K562 (cell line): ENCODE measurements around the gene TACR2. TPM values are rescaled to one million over a fixed set of nuclear protein-coding genes. Genes with fewer than 3 reads are reported as not detected.

Source experiments
- ATAC-seq: fragments of 200-7000 bp; cut with Tn5 transposase; 3 replicates; pipeline ENCODE4 v1.9.1; 2020; ENCODE audit warnings: moderate library complexity
- BruUV-seq: library from RNA; stranded (reverse); fragments of 400-500 nt; replicated peaks from 2 replicates; lab custom pipeline; 2021; lab: Mats Ljungman, UMichigan
- CTCF ChIA-PET: fragments of 300-600 bp; formaldehyde crosslinking; extraction: SDS; loops from one replicate; lab custom pipeline; 2021; ENCODE audit warnings: low intra/inter-chr PET ratio; lab: Yijun Ruan, JAX
- POLR2A ChIA-PET: fragments of 300-600, 350-650 bp; sonication (Branson Sonifier 250); formaldehyde crosslinking; extraction: SDS; loops from one replicate; lab custom pipeline; 2021; ENCODE audit warnings: antibody characterized with exemption, inconsistent platforms; lab: Yijun Ruan, JAX
- DNase-seq, 4 experiments: peaks; one replicate each; pipeline versions ENCODE4 v3.0.0 to v3.0.0-alpha.2; 2011 to 2018; ENCODE audit warnings: low spot score in 3 of 4, mixed read lengths in 3 of 4; ENCODE audit errors: extremely low read depth in 1 of 4
- FAIRE-seq: peaks from 2 replicates; lab custom pipeline; 2011; peaks lifted over from hg19 to GRCh38; lab: Jason Lieb, UNC
- H2AFZ ChIP-seq: 2 replicates; pipeline ENCODE4 v1.6.0; 2011; ENCODE audit warnings: low read depth, low read length, control low read depth, inconsistent platforms
- H3K27ac ChIP-seq: fragments of 200-600 bp; 3 replicates; pipeline ENCODE4 v1.8.0; 2011; ENCODE audit warnings: low read depth, mild to moderate bottlenecking, control low read depth, inconsistent platforms, low read length, moderate library complexity, mixed read lengths; ENCODE audit errors: extremely low read depth
- H3K27me3 ChIP-seq, 2 experiments: fragments of 300-600 bp in 1 of 2; 2 replicates in 1 of 2; 3 replicates in 1 of 2; pipeline versions ENCODE4 v1.6.0 to v1.8.0; 2011; ENCODE audit warnings: inconsistent platforms in 2 of 2, low read length in 2 of 2, mild to moderate bottlenecking in 1 of 2, mixed read lengths in 1 of 2, moderate library complexity in 1 of 2; ENCODE audit not compliant: control insufficient read depth in 2 of 2, insufficient read depth in 2 of 2
- H3K36me3 ChIP-seq: fragments of 300-600 bp; 3 replicates; pipeline ENCODE4 v1.8.0; 2011; ENCODE audit warnings: mild to moderate bottlenecking, low read length, inconsistent platforms; ENCODE audit not compliant: control insufficient read depth, insufficient read depth
- H3K4me1 ChIP-seq, 2 experiments: fragments of 200-600 bp in 1 of 2; replicated peaks in 1 of 2; 2 replicates in 1 of 2; 3 replicates in 1 of 2; pipeline versions ENCODE4 v1.5.1 to v1.8.0; 2011; ENCODE audit warnings: inconsistent platforms in 2 of 2, low read length in 2 of 2, mild to moderate bottlenecking in 1 of 2, mixed read lengths in 1 of 2, moderate library complexity in 1 of 2; ENCODE audit not compliant: control insufficient read depth in 2 of 2, insufficient read depth in 2 of 2
- H3K4me2 ChIP-seq: 2 replicates; pipeline ENCODE4 v1.6.1; 2011; ENCODE audit warnings: low read length, control low read depth, inconsistent platforms, mixed read lengths; ENCODE audit not compliant: insufficient read depth
- H3K4me3 ChIP-seq: fragments of 200-600 bp; sonication (generic), shearing (Covaris generic); 2 replicates; pipeline ENCODE4 v1.5.1; 2016; ENCODE audit warnings: control low read depth, inconsistent platforms
- H3K79me2 ChIP-seq: fragments of 200-600 bp; 3 replicates; pipeline ENCODE4 v1.8.0; 2011; ENCODE audit warnings: low read length, inconsistent platforms; ENCODE audit not compliant: control insufficient read depth, insufficient read depth
- H3K9ac ChIP-seq, 2 experiments: 2 replicates each; pipeline versions ENCODE4 v1.6.0 to v1.6.1; 2011; ENCODE audit warnings: low read depth in 2 of 2, low read length in 2 of 2, control low read depth in 1 of 2, inconsistent platforms in 1 of 2, mild to moderate bottlenecking in 1 of 2, mixed read lengths in 1 of 2; ENCODE audit not compliant: insufficient read depth in 1 of 2
- H3K9me1 ChIP-seq: one replicate; pipeline ENCODE4 v1.6.0; 2011; ENCODE audit warnings: inconsistent platforms, mild to moderate bottlenecking, low read length, moderate library complexity; ENCODE audit not compliant: control insufficient read depth, insufficient read depth
- H3K9me3 ChIP-seq: replicated peaks from 2 replicates; pipeline ENCODE4 v1.5.1; 2011; ENCODE audit warnings: low read depth, low read length, inconsistent platforms; ENCODE audit not compliant: control insufficient read depth, insufficient read depth
- H4K20me1 ChIP-seq: replicated peaks from 2 replicates; pipeline ENCODE4 v1.6.1; 2011; ENCODE audit warnings: low read length, inconsistent platforms, mixed read lengths; ENCODE audit not compliant: control insufficient read depth, insufficient read depth
- CHD2 ChIP-seq: IDR thresholded peaks from 2 replicates; pipeline ENCODE4 v1.6.1; 2011; ENCODE audit warnings: low read depth, low read length
- ETS2 ChIP-seq: IDR thresholded peaks from 2 replicates; pipeline ENCODE4 v1.6.1; 2016; ENCODE audit warnings: borderline replicate concordance, missing genetic modification characterization, mild to moderate bottlenecking, moderate library complexity, missing compliant biosample characterization; ENCODE audit not compliant: poor library complexity, severe bottlenecking
- RCOR1 ChIP-seq, 2 experiments: IDR thresholded peaks; 2 replicates each; pipeline ENCODE4 v1.6.1; 2012; ENCODE audit warnings: low read depth in 2 of 2, low read length in 2 of 2, borderline replicate concordance in 1 of 2, improper control_type of control experiment in 1 of 2
- STAT6 ChIP-seq: sonication (generic); formaldehyde crosslinking; IDR thresholded peaks from 2 replicates; pipeline ENCODE4 v1.8.1; 2023; ENCODE audit warnings: mild to moderate bottlenecking, missing genetic modification reagents
- TBL1XR1 ChIP-seq, 2 experiments: IDR thresholded peaks; 2 replicates each; pipeline ENCODE4 v1.6.1; 2012; ENCODE audit warnings: improper control_type of control experiment in 2 of 2, low read length in 2 of 2, mild to moderate bottlenecking in 1 of 2
- ZNF197 ChIP-seq: fragments of 200-800 bp; sonication (Bioruptor generic); IDR thresholded peaks from 2 replicates; pipeline ENCODE4 v1.6.1; 2016; ENCODE audit warnings: low read depth, missing genetic modification characterization, missing compliant biosample characterization
- WGBS: fragments of 100-300 bp; shearing (Covaris generic); methylation state at CpG from one replicate; pipeline ENCODE4 v1.1.6; 2016; ENCODE audit warnings: low coverage, mixed read lengths; ENCODE audit not compliant: insufficient coverage; ENCODE audit errors: missing lambda C conversion rate; 5-methylcytosine and 5-hydroxymethylcytosine counted together
- in situ Hi-C: fragments of 300-500 bp; cut with MboI; formaldehyde crosslinking; loops from 4 replicates; pipeline ENCODE4 v1.15.0; 2018; ENCODE audit warnings: inconsistent platforms, mixed read lengths
- intact Hi-C: fragments of 100-400 bp; cut with micrococcal nuclease; formaldehyde crosslinking; loops from 2 replicates; pipeline ENCODE4 v1.14.2; 2022
- polyA plus RNA-seq, 8 experiments: library from polyadenylated mRNA; depleted of rRNA in 4 of 8; stranded (reverse) in 5 of 8; unstranded in 3 of 8; fragments of >200 nt; fragmentation: Nextera tagmentation in 2 of 8; fragmentation: Illumina TruSeq in 1 of 8; extraction: Ambion mirVana in 2 of 8; extraction: Trizol in 1 of 8; gene quantifications; 2 replicates each; pipeline versions ENCODE4 v1.2.1 to v1.2.3, GENCODE V29; 2011 to 2014; ENCODE audit warnings: inconsistent platforms in 1 of 8, missing spikeins in 1 of 8
- total RNA-seq, 7 experiments: library from RNA; depleted of rRNA in 6 of 7; stranded (reverse); fragments of >200 nt in 6 of 7; fragmentation: Illumina TruSeq in 2 of 7; extraction: Trizol in 2 of 7; gene quantifications; 2 replicates each; pipeline versions ENCODE4 v1.2.1 to v1.2.3, GENCODE V29; 2011 to 2021; ENCODE audit warnings: low replicate concordance in 1 of 7
- TF ChIP-seq, protein P1 (sequence below): sonication (generic); formaldehyde crosslinking; IDR thresholded peaks from 2 replicates; pipeline ENCODE4 v1.4.0; 2020; ENCODE audit warnings: mild to moderate bottlenecking, missing genetic modification reagents

TACR2 gene
- total and polyA plus RNA-seq, 9 of the 15 experiments (the other 6 are each of a cell fraction or from before 2014, with no cell fraction given): not detected

GRCh38 chr10:69402386-69402785 is 14.3 kb downstream of the TACR2 start:
- no peak overlapping the region for H3K27ac ChIP-seq
- no TSS peak for BruUV-seq
- H2AFZ ChIP-seq: no peak overlapping the region
- ChIA-PET POLR2A (no interaction called here), CTCF (no interaction called here)
- no peaks in the 10 kb centered on the region for H3K79me2 ChIP-seq
- H3K4me2 ChIP-seq: no peak overlapping the region
- intact Hi-C loops: no loop called here
- no peaks in the 10 kb centered on the region for H3K27me3 ChIP-seq
- peaks cover 2% of the 10 kb centered on the region for H3K9me1 ChIP-seq
- FAIRE-seq: no peak
- peaks cover 0 to 15% of the 10 kb centered on the region in 2 experiments; a peak in 4 of 5 replicates for H3K4me1 ChIP-seq
- H3K9me3 ChIP-seq: no peaks in the 10 kb centered on the region
- no peak for DNase-seq
- H3K4me3 ChIP-seq: no peak overlapping the region
- WGBS: 78% methylated on average over 6 of the region's 6 CpGs
- no peak for ATAC-seq
- in situ Hi-C loops: no loop called here
- H4K20me1 ChIP-seq: 0 out of 2 replicates have a peak, but pooled peaks cover 4% of the 10 kb centered on the region
- H3K36me3 ChIP-seq: peaks cover 69% of the 10 kb centered on the region
- no peak overlapping the region for H3K9ac ChIP-seq
- no peak for TF ChIP-seq ZNF197 (CRISPR knock-in tag)
- no peak for TF ChIP-seq TBL1XR1 (IDR thresholded peaks at IDR 0.05; ENCODE audit: low read length in 2 of 2)
- no peak for TF ChIP-seq ETS2 (tag)
- no peak for TF ChIP-seq RCOR1 (IDR thresholded peaks at IDR 0.05; ENCODE audit: borderline replicate concordance in 1 of 2, low read depth in 2 of 2, low read length in 2 of 2)
- TF ChIP-seq STAT6 (CRISPR knock-in tag): no peak
- no peak for TF ChIP-seq CHD2
- TF ChIP-seq, protein P1, sequence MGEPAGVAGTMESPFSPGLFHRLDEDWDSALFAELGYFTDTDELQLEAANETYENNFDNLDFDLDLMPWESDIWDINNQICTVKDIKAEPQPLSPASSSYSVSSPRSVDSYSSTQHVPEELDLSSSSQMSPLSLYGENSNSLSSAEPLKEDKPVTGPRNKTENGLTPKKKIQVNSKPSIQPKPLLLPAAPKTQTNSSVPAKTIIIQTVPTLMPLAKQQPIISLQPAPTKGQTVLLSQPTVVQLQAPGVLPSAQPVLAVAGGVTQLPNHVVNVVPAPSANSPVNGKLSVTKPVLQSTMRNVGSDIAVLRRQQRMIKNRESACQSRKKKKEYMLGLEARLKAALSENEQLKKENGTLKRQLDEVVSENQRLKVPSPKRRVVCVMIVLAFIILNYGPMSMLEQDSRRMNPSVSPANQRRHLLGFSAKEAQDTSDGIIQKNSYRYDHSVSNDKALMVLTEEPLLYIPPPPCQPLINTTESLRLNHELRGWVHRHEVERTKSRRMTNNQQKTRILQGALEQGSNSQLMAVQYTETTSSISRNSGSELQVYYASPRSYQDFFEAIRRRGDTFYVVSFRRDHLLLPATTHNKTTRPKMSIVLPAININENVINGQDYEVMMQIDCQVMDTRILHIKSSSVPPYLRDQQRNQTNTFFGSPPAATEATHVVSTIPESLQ (CRISPR knock-in tag): no peak
